ENCODE results near the gene PITPNC1.

PITPNC1 gene

GRCh38 chr17:67443931-67444595, 67.0 kb downstream of the PITPNC1 start:
- no peak for DNase-seq (ENCODE audit: low spot score)
- in situ Hi-C loops (cut with MboI; ENCODE audit: low pct_unique_long_range_greater_than_20kb, low sequenced_read_pairs, unreplicated experiment): no loop called here
- TF ChIP-seq CTCF (IDR thresholded peaks at IDR 0.05; ENCODE audit: extremely low read depth, insufficient read depth, missing control alignments): no peak

GRCh38 chr17:67448449-67448848, 71.4 kb downstream of the PITPNC1 start:
- no peak for DNase-seq (ENCODE audit: low spot score)
- TF ChIP-seq CTCF (IDR thresholded peaks at IDR 0.05; ENCODE audit: extremely low read depth, insufficient read depth, missing control alignments): no peak
- in situ Hi-C loops (cut with MboI; ENCODE audit: low pct_unique_long_range_greater_than_20kb, low sequenced_read_pairs, unreplicated experiment): no loop called here

GRCh38 chr17:67449065-67449464, 72.0 kb downstream of the PITPNC1 start:
- TF ChIP-seq CTCF (IDR thresholded peaks at IDR 0.05; ENCODE audit: extremely low read depth, insufficient read depth, missing control alignments): no peak
- no peak for DNase-seq (ENCODE audit: low spot score)
- in situ Hi-C loops (cut with MboI; ENCODE audit: low pct_unique_long_range_greater_than_20kb, low sequenced_read_pairs, unreplicated experiment): no loop called here

GRCh38 chr17:67449845-67450755, 73.0 kb downstream of the PITPNC1 start:
- in situ Hi-C loops (cut with MboI; ENCODE audit: low pct_unique_long_range_greater_than_20kb, low sequenced_read_pairs, unreplicated experiment): no loop called here
- no peak for TF ChIP-seq CTCF (IDR thresholded peaks at IDR 0.05; ENCODE audit: extremely low read depth, insufficient read depth, missing control alignments)
- DNase-seq (ENCODE audit: low spot score): no peak

GRCh38 chr17:67452681-67453554, 75.8 kb downstream of the PITPNC1 start:
- in situ Hi-C loops (cut with MboI; ENCODE audit: low pct_unique_long_range_greater_than_20kb, low sequenced_read_pairs, unreplicated experiment): no loop called here
- peak; percentile 28 for DNase-seq (ENCODE audit: low spot score)
- TF ChIP-seq CTCF (IDR thresholded peaks at IDR 0.05; ENCODE audit: extremely low read depth, insufficient read depth, missing control alignments): no peak

GRCh38 chr17:67456103-67456502, 79.0 kb downstream of the PITPNC1 start:
- no peak for TF ChIP-seq CTCF (IDR thresholded peaks at IDR 0.05; ENCODE audit: extremely low read depth, insufficient read depth, missing control alignments)
- DNase-seq (ENCODE audit: low spot score): peak; percentile 32
- in situ Hi-C loops (cut with MboI; ENCODE audit: low pct_unique_long_range_greater_than_20kb, low sequenced_read_pairs, unreplicated experiment): no loop called here
